Measurements from ENCODE around the gene PDLIM1.

The PDLIM1 gene

DNA sequence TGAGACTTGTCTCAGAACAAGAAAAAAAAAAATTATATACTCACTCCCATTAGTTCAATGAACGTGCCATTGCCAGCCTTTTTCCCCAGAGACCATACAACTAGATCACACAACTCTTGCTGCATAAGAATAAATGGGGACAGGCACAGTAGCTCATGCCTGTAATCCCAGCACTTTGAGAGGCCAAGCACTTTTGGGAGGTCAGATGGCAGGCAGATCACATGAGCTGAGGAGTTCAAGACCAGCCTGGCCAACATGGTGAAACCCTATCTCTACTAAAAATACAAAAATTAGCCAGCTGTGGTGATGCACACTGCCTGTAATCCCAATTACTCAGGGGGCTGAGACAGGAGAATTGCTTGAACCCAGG is 13.6 kb downstream of the PDLIM1 start:
- Histone ChIP-seq H3K27me3 (ENCODE audit: insufficient read depth, poor library complexity, severe bottlenecking) (no peaks in the 10 kb centered on the region), H3K4me3 (replicated peaks; ENCODE audit: insufficient read depth, low read length) (no peak overlapping the region), H3K27ac (replicated peaks) (no peak overlapping the region)
- TF ChIP-seq GABPA (IDR thresholded peaks at IDR 0.05; ENCODE audit: low read depth) (no peak), SPI1 (IDR thresholded peaks at IDR 0.05; ENCODE audit: borderline replicate concordance, low read depth) (no peak), POLR2AphosphoS5 (IDR thresholded peaks at IDR 0.05; ENCODE audit: low read depth) (no peak)
- TF ChIP-seq, protein P1, sequence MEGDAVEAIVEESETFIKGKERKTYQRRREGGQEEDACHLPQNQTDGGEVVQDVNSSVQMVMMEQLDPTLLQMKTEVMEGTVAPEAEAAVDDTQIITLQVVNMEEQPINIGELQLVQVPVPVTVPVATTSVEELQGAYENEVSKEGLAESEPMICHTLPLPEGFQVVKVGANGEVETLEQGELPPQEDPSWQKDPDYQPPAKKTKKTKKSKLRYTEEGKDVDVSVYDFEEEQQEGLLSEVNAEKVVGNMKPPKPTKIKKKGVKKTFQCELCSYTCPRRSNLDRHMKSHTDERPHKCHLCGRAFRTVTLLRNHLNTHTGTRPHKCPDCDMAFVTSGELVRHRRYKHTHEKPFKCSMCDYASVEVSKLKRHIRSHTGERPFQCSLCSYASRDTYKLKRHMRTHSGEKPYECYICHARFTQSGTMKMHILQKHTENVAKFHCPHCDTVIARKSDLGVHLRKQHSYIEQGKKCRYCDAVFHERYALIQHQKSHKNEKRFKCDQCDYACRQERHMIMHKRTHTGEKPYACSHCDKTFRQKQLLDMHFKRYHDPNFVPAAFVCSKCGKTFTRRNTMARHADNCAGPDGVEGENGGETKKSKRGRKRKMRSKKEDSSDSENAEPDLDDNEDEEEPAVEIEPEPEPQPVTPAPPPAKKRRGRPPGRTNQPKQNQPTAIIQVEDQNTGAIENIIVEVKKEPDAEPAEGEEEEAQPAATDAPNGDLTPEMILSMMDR (IDR thresholded peaks at IDR 0.05; ENCODE audit: insufficient read depth, low read length) = no peak
- TF ChIP-seq, protein P2, sequence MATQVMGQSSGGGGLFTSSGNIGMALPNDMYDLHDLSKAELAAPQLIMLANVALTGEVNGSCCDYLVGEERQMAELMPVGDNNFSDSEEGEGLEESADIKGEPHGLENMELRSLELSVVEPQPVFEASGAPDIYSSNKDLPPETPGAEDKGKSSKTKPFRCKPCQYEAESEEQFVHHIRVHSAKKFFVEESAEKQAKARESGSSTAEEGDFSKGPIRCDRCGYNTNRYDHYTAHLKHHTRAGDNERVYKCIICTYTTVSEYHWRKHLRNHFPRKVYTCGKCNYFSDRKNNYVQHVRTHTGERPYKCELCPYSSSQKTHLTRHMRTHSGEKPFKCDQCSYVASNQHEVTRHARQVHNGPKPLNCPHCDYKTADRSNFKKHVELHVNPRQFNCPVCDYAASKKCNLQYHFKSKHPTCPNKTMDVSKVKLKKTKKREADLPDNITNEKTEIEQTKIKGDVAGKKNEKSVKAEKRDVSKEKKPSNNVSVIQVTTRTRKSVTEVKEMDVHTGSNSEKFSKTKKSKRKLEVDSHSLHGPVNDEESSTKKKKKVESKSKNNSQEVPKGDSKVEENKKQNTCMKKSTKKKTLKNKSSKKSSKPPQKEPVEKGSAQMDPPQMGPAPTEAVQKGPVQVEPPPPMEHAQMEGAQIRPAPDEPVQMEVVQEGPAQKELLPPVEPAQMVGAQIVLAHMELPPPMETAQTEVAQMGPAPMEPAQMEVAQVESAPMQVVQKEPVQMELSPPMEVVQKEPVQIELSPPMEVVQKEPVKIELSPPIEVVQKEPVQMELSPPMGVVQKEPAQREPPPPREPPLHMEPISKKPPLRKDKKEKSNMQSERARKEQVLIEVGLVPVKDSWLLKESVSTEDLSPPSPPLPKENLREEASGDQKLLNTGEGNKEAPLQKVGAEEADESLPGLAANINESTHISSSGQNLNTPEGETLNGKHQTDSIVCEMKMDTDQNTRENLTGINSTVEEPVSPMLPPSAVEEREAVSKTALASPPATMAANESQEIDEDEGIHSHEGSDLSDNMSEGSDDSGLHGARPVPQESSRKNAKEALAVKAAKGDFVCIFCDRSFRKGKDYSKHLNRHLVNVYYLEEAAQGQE (IDR thresholded peaks at IDR 0.05; ENCODE audit: insufficient replicate concordance, low read depth) = no peak
- DNase-seq (ENCODE audit: low read depth in 1 of 2, low spot score in 1 of 2) = no peak

DNA sequence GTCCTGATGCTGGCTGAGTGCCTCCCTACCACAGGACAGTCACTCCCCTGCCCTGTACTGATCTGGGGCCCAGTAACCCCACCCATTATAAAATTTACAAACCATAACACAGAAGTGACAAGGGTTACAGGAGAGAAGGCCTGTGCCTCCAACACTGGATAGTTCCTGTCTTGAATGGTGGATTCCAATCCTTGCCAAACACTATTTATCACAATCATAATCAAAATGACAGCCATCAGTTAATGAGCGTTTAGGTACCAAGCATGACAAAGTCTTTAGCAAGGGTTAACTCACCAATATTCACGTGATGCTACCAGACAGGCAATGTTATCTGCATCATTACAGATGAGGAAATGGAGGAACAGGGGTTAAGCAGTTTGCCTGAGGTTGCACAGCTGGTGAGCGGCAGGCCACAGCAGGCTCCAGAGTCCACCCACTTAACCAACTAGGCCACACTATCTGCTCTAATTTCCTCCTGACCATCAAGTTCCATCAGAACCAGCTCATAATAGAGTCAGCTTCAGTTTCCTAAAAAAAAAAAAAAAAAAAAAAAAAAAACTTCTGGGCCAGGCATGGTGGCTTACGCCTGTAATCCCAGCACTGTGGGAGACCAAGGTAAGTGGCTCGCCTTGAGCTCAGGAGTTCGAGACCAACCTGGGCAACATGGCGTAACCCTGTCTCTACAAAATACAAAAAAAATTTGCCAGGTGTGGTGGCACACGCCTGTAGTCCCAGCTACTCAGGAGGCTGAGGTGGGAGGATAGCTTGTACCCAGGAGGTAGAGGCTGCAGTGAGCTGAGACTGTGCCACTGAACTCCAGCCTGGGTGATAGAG is 14.2 kb downstream of the PDLIM1 start:
- no peak for DNase-seq (ENCODE audit: low read depth in 1 of 2, low spot score in 1 of 2)
- H3K27me3 ChIP-seq (ENCODE audit: insufficient read depth, poor library complexity, severe bottlenecking) = no peaks in the 10 kb centered on the region
- TF ChIP-seq, protein P2 (IDR thresholded peaks at IDR 0.05; ENCODE audit: insufficient replicate concordance, low read depth) = no peak
- TF ChIP-seq POLR2AphosphoS5 (IDR thresholded peaks at IDR 0.05; ENCODE audit: low read depth) (no peak), SPI1 (IDR thresholded peaks at IDR 0.05; ENCODE audit: borderline replicate concordance, low read depth) (no peak), GABPA (IDR thresholded peaks at IDR 0.05; ENCODE audit: low read depth) (no peak)
- TF ChIP-seq, protein P1 (IDR thresholded peaks at IDR 0.05; ENCODE audit: insufficient read depth, low read length) = no peak
- H3K27ac ChIP-seq (replicated peaks) = no peak overlapping the region
- H3K4me3 ChIP-seq (replicated peaks; ENCODE audit: insufficient read depth, low read length) = no peak overlapping the region

DNA sequence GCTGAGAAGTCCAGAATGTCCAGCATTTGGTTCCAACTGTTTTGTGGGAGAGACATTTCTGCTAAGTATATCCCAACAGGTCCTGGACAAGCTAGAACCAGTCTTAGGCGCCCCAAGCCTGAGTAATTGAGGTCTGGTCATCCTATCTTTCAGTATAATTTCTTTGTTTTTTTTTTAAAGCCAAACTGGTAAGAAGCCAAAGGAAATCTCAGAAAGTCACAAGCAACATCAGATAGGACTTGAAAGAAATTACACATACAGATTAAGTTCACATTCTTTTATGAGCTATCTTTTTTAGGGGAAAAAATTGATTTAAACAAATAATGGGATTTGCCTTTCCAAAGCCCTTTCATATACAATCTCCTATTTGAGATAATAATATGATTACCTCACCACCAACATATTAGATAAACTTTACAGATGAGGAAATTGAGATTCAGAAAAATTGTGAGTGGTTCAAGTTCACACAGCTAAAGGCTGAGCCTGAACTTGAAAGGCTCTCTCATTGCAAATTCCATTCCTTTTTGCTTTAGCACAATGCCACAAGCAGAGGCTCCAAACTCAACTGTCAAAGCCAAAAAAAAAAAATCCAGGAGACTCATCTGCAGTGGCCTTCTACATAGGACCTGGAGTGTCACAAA is 15.0 kb downstream of the PDLIM1 start:
- TF ChIP-seq, protein P1 (IDR thresholded peaks at IDR 0.05; ENCODE audit: insufficient read depth, low read length) = no peak
- TF ChIP-seq POLR2AphosphoS5 (IDR thresholded peaks at IDR 0.05; ENCODE audit: low read depth) = no peak
- TF ChIP-seq SPI1 (IDR thresholded peaks at IDR 0.05; ENCODE audit: borderline replicate concordance, low read depth) = no peak
- TF ChIP-seq, protein P2 (IDR thresholded peaks at IDR 0.05; ENCODE audit: insufficient replicate concordance, low read depth) = no peak
- TF ChIP-seq GABPA (IDR thresholded peaks at IDR 0.05; ENCODE audit: low read depth) = no peak
- no peaks in the 10 kb centered on the region for H3K27me3 ChIP-seq (ENCODE audit: insufficient read depth, poor library complexity, severe bottlenecking)
- H3K27ac ChIP-seq (replicated peaks) = no peak overlapping the region
- no peak for DNase-seq (ENCODE audit: low read depth in 1 of 2, low spot score in 1 of 2)
- no peak overlapping the region for H3K4me3 ChIP-seq (replicated peaks; ENCODE audit: insufficient read depth, low read length)

All from HL-60 (cell line).